MM.1S (cell line): Measurements from ENCODE around the gene KDM4C.

Source experiments
- DNase-seq: peaks from one replicate; pipeline ENCODE4 v3.0.0-alpha.2; 2015
- H2AFZ ChIP-seq: fragments of 300-600 bp; sonication (generic); 2 replicates; pipeline ENCODE4 v1.6.0; 2016; ENCODE audit warnings: antibody characterized with exemption, low read length
- H3F3A ChIP-seq: fragments of 300-600 bp; sonication (generic); 2 replicates; pipeline ENCODE4 v1.6.1; 2016; ENCODE audit warnings: mild to moderate bottlenecking, antibody characterized with exemption, low read length, moderate library complexity, mixed read lengths; ENCODE audit not compliant: insufficient read depth
- H3K27ac ChIP-seq: fragments of 300-600 bp; sonication (generic); 2 replicates; pipeline ENCODE4 v1.5.1; 2016; ENCODE audit warnings: mild to moderate bottlenecking, low read length
- H3K27me3 ChIP-seq: fragments of 300-600 bp; sonication (generic); replicated peaks from 2 replicates; pipeline ENCODE4 v1.6.0; 2016; ENCODE audit warnings: low read length; ENCODE audit not compliant: insufficient read depth
- H3K36me3 ChIP-seq: fragments of 300-600 bp; sonication (generic); replicated peaks from 2 replicates; pipeline ENCODE4 v1.6.1; 2016; ENCODE audit warnings: mild to moderate bottlenecking, low read length, mixed read lengths; ENCODE audit not compliant: insufficient read depth
- H3K4me1 ChIP-seq: fragments of 300-600 bp; sonication (generic); 2 replicates; pipeline ENCODE4 v1.6.1; 2016; ENCODE audit warnings: low read length, mixed read lengths
- H3K4me2 ChIP-seq: fragments of 300-600 bp; sonication (generic); 2 replicates; pipeline ENCODE4 v1.6.0; 2016; ENCODE audit warnings: low read depth, low read length
- H3K4me3 ChIP-seq: fragments of 300-600 bp; sonication (generic); 2 replicates; pipeline ENCODE4 v1.5.1; 2016; ENCODE audit warnings: low read length, mixed read lengths
- H3K79me2 ChIP-seq: fragments of 300-600 bp; sonication (generic); 2 replicates; pipeline ENCODE4 v1.6.1; 2016; ENCODE audit warnings: mixed run types, low read length, mixed read lengths
- H3K9ac ChIP-seq: fragments of 300-600 bp; sonication (generic); 2 replicates; pipeline ENCODE4 v1.6.1; 2016; ENCODE audit warnings: low read length, mixed read lengths
- H3K9me2 ChIP-seq: fragments of 300-600 bp; sonication (generic); replicated peaks from 2 replicates; pipeline ENCODE4 v1.6.1; 2016; ENCODE audit warnings: mild to moderate bottlenecking, low read length, mixed read lengths; ENCODE audit not compliant: insufficient read depth
- H3K9me3 ChIP-seq: fragments of 300-600 bp; sonication (generic); replicated peaks from 2 replicates; pipeline ENCODE4 v1.6.1; 2016; ENCODE audit warnings: mild to moderate bottlenecking, low read length, mixed read lengths; ENCODE audit not compliant: insufficient read depth
- H4K20me1 ChIP-seq: fragments of 300-600 bp; sonication (generic); 2 replicates; pipeline ENCODE4 v1.6.1; 2016; ENCODE audit warnings: mild to moderate bottlenecking, low read length, moderate library complexity, mixed read lengths; ENCODE audit not compliant: insufficient read depth
- EZH2 ChIP-seq: fragments of 300-600 bp; sonication (generic); optimal IDR thresholded peaks from 2 replicates; pipeline ENCODE3; 2017; ENCODE audit warnings: low read depth, mild to moderate bottlenecking, antibody characterized with exemption, low read length, mixed read lengths
- EZH2phosphoT487 ChIP-seq: fragments of 300-600 bp; sonication (generic); IDR thresholded peaks from 2 replicates; pipeline ENCODE4 v1.6.1; 2018; ENCODE audit warnings: antibody characterized with exemption, low read length
- TF ChIP-seq, protein P1 (sequence below): fragments of 300-600 bp; sonication (generic); IDR thresholded peaks from 2 replicates; pipeline ENCODE4 v1.5.1; 2016; ENCODE audit warnings: antibody characterized with exemption, low read length, mixed read lengths

Gene KDM4C

DNA sequence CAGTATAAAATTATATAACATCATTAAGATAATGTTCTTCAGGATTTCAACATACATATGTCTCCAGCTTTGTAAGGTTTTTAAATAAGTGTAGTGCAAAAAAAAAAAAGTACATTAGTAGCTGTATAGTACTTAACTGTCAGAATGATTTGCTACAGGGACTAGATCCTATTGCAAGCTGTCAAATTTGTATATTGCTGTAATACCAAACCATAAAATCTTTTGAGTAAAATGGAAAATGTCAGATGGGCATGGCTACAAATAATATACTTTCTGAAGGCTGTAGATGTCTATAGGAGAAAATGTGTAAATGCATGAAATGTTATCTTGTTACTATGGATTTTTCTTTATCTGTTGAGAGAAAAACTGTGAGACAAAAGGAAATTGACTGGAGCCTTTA lies 298.5 kb downstream of the KDM4C start:
- H3K9me3 ChIP-seq, result no peaks in the 10 kb centered on the region

DNA sequence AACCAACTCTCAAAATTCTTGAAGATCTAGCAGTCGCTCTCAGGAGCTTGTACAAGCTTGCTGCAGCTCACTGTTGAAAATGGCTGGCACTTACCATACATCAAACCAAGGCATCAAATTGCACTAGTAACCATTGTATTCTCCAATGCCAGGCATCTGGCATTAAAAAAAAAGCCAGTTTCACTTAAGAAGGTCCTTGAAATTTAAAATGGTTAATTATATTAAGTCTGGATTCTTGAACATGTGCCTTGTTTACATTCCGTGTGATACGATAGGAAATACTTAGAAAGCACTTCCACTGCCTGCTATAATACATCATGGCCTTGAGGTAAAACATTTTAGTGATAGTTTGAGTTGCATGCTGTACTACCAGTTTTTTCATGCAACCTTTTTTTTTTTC lies 300.7 kb downstream of the KDM4C start:
- Histone ChIP-seq H3K4me3 (no peak overlapping the region), H3F3A (no peaks in the 10 kb centered on the region), H3K9ac (no peak overlapping the region), H3K27me3 (no peaks in the 10 kb centered on the region), H3K4me2 (no peak overlapping the region), H3K36me3 (no peaks in the 10 kb centered on the region), H2AFZ (no peak overlapping the region), H3K4me1 (no peaks in the 10 kb centered on the region), H3K9me3 (no peaks in the 10 kb centered on the region), H4K20me1 (no peaks in the 10 kb centered on the region), H3K27ac (no peak overlapping the region), H3K79me2 (no peaks in the 10 kb centered on the region), H3K9me2 (no peaks in the 10 kb centered on the region)
- no peak for DNase-seq
- TF ChIP-seq EZH2phosphoT487 (no peak), EZH2 (no peak)
- TF ChIP-seq, protein P1, sequence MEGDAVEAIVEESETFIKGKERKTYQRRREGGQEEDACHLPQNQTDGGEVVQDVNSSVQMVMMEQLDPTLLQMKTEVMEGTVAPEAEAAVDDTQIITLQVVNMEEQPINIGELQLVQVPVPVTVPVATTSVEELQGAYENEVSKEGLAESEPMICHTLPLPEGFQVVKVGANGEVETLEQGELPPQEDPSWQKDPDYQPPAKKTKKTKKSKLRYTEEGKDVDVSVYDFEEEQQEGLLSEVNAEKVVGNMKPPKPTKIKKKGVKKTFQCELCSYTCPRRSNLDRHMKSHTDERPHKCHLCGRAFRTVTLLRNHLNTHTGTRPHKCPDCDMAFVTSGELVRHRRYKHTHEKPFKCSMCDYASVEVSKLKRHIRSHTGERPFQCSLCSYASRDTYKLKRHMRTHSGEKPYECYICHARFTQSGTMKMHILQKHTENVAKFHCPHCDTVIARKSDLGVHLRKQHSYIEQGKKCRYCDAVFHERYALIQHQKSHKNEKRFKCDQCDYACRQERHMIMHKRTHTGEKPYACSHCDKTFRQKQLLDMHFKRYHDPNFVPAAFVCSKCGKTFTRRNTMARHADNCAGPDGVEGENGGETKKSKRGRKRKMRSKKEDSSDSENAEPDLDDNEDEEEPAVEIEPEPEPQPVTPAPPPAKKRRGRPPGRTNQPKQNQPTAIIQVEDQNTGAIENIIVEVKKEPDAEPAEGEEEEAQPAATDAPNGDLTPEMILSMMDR, result no peak

More for the DNA sequence above, 298.5 kb downstream of the KDM4C start:
- Histone ChIP-seq H3K4me2 (no peak overlapping the region), H3K9ac (no peak overlapping the region), H3K4me1 (no peaks in the 10 kb centered on the region), H3K79me2 (no peaks in the 10 kb centered on the region), H3K27ac (no peak overlapping the region), H2AFZ (no peak overlapping the region), H3F3A (no peaks in the 10 kb centered on the region), H3K36me3 (no peaks in the 10 kb centered on the region), H4K20me1 (no peaks in the 10 kb centered on the region), H3K9me2 (no peaks in the 10 kb centered on the region), H3K27me3 (no peaks in the 10 kb centered on the region), H3K4me3 (no peak overlapping the region)
- TF ChIP-seq EZH2, result no peak
- TF ChIP-seq EZH2phosphoT487, result no peak
- TF ChIP-seq, protein P1, result no peak
- no peak for DNase-seq

DNA sequence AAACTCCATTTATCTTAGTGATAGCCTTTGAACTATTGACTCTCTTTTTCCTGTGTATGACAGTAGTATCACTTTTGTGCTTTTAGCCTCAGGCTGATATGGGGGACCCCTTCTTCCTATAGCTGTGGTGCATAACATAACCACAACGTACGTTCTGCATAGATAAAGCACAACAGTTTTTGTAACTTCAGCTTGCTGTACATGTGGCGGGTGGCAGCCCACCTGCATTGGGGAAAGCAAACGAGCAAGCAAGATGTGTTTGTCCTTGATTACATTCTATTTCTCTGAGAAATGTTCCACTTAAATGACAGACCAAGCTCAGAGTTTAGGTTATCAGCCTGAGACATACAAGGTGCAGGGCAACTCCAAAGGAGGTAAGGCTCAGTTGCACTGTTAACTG lies 309.4 kb downstream of the KDM4C start:
- Histone ChIP-seq H3K9ac (no peak overlapping the region), H3K4me1 (no peaks in the 10 kb centered on the region), H3K79me2 (no peaks in the 10 kb centered on the region), H3K27me3 (no peaks in the 10 kb centered on the region), H4K20me1 (no peaks in the 10 kb centered on the region), H3K4me3 (no peak overlapping the region), H3K9me3 (no peaks in the 10 kb centered on the region), H3K27ac (no peak overlapping the region), H3K9me2 (no peaks in the 10 kb centered on the region), H3K4me2 (no peak overlapping the region), H3K36me3 (no peaks in the 10 kb centered on the region), H3F3A (no peaks in the 10 kb centered on the region), H2AFZ (no peak overlapping the region)
- TF ChIP-seq EZH2, result no peak
- TF ChIP-seq, protein P1, result no peak
- no peak for TF ChIP-seq EZH2phosphoT487
- no peak for DNase-seq

DNA sequence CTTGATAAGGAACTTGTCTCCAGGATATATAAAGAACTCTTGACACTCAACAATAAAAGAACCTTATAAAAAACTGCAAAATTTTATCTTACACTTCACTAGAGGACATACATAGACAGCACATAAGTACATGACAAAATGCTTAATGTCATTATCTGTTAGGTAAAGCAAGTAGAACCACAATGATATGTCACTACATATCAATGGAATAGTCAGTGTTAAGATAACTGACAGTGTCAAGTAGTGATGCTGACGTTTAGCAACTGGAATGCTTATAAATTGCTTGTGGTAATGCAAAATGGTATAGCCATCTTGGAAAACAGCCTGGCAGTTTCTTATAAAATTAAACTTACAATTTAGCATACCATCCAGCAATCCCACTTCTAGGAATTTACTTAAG lies 314.1 kb downstream of the KDM4C start:
- Histone ChIP-seq H3K9me2 (no peaks in the 10 kb centered on the region), H3K4me3 (no peak overlapping the region), H2AFZ (no peak overlapping the region), H3K79me2 (no peaks in the 10 kb centered on the region), H3K27ac (no peak overlapping the region), H3K4me2 (no peak overlapping the region), H4K20me1 (no peaks in the 10 kb centered on the region), H3K36me3 (no peaks in the 10 kb centered on the region), H3F3A (no peaks in the 10 kb centered on the region), H3K9ac (no peak overlapping the region), H3K9me3 (no peaks in the 10 kb centered on the region), H3K27me3 (no peaks in the 10 kb centered on the region), H3K4me1 (no peaks in the 10 kb centered on the region)
- no peak for DNase-seq
- TF ChIP-seq EZH2phosphoT487 (no peak), EZH2 (no peak)
- TF ChIP-seq, protein P1, result no peak
